Measurements from ENCODE around the gene IFI30.

IFI30 gene

DNA sequence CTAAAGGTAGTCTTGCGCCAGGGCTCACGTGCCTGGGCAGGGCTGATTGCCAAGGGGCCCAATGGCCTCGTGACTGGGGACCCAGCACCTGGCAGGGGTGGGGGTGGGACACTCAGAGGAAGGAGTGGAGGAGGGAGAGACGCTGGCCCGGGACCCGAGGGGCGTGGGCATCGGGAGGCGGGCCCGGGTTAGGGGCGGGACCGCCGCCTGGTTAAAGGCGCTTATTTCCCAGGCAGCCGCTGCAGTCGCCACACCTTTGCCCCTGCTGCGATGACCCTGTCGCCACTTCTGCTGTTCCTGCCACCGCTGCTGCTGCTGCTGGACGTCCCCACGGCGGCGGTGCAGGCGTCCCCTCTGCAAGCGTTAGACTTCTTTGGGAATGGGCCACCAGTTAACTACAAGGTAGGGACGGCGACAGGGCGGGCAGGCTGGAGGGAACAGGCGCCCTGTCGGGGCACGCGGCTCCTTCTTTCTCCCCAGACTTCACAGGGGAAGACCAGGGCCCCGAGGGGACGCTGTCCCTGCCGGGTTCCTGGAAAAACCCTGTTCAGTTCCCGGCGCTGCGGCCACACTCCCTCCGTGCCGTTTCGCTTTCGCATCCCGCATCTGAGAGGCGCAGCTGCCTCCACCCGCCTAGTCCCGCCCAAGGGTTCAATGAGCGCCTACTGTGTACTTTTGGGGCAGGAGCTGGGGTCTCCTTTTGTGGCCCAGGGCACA is at the start of gene IFI30:
IFI30 (plus strand) TSS at position 242 of the 717 bp plus-strand sequence; CDS start at position 271, 29 bp downstream.
- peak; percentile 89 for DNase-seq (ENCODE audit: low spot score)

GRCh38 chr19:18123819-18124218 is 49.8 kb upstream of the IFI30 start:
- no peak for DNase-seq (ENCODE audit: low spot score)

- DNase-seq (ENCODE audit: low spot score) = no peak
These were observed 47.5 kb upstream of the IFI30 start for GRCh38 chr19:18126097-18126496.

GRCh38 chr19:18128044-18128443 is 45.6 kb upstream of the IFI30 start:
- no peak for DNase-seq (ENCODE audit: low spot score)

GRCh38 chr19:18128805-18129204 is 44.8 kb upstream of the IFI30 start:
- no peak for DNase-seq (ENCODE audit: low spot score)

DNA sequence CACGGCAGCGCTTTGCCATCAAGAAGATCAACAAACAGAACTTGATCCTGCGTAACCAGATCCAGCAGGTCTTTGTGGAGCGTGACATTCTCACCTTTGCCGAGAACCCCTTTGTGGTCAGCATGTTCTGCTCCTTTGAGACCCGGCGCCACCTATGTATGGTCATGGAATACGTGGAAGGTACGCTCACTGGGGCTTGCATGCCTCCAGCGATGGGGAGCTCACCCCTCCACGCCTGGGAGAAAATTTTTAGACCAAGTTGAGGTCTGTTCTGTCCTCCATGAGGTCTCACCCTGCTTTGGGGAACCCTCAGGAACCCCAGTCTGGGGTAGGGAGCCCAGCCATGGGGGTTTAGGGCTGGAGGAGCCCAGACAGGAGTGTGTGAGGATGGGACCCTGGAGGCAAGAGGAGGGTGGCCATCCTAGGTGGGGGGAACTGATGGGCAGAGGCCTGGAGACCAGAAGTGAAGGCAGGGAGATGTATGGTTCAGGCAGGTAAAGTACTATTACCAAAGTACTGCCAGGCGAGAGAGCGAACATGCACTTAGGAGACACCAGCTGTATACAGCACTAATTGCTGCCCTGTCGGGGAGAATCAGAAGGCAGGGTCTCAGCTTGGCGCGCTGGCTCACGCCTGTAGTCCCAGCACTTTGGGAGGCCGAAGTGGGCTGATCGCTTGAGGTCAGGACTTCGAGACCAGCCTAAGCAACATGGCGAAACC is 42.9 kb upstream of the IFI30 start:
- no peak for DNase-seq (ENCODE audit: low spot score)

- DNase-seq (ENCODE audit: low spot score) = no peak
These were observed 41.6 kb upstream of the IFI30 start for GRCh38 chr19:18131841-18132596.

GRCh38 chr19:18135712-18136584 is 37.7 kb upstream of the IFI30 start:
- DNase-seq (ENCODE audit: low spot score) = no peak

GRCh38 chr19:18137242-18137641 is 36.4 kb upstream of the IFI30 start:
- no peak for DNase-seq (ENCODE audit: low spot score)

GRCh38 chr19:18137657-18138339 is 35.8 kb upstream of the IFI30 start:
- DNase-seq (ENCODE audit: low spot score) = no peak

DNA sequence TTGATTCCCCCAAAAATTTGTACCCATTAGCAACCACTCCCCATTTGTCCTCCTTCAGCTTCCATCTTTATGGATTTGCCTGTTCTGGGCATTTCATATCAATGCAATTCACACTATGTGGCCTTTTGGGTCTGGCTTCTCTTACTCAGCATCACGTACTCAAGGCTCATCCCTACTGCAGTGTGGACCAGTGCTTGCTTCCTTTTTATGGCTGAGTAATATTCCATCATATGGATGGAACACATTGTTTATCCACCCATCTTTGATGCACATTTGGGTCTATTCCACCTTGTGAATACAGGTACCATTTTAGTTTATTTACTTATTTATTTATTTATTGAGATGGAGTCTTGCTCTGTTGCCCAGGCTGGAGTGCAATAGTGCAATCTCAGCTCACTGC is 33.1 kb upstream of the IFI30 start:
- no peak for DNase-seq (ENCODE audit: low spot score)

DNA sequence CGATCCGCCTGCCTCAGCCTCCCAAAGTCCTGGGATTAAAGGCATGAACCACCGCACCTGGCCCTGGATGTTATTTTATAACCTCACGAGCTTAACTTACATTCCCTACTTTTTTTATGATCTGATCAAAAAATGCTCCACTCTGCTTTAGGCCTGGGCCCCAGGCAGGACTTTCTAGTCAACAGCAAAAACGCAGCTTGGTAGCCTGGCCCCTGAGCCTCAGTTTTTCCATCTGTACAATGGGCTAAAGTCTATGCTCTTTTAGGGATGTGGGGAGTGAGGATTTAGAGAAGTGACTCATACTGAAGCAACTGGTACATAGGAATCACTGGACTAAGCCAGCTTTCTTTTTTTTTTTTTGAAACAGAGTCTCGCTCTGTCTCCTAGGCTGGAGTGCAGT is 32.6 kb upstream of the IFI30 start:
- no peak for DNase-seq (ENCODE audit: low spot score)

- DNase-seq (ENCODE audit: low spot score) = no peak
These were observed 29.7 kb upstream of the IFI30 start for GRCh38 chr19:18143902-18144301.

DNA sequence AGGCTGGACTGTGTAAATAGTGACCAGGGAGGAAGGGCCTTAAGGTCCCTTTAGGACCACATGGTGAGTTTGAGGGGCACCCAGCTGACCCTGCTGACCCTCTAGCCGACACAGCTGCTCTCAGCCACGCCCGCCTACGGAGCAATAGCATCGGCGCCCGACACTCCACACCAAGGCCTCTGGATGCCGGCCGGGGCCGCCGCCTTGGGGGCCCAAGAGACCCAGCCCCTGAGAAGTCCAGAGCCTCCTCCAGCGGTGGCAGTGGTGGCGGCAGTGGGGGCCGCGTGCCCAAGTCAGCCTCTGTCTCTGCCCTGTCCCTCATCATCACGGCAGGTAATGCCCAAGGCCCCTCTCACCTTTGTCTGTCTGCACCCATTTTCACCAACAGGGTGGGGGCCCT is 29.3 kb upstream of the IFI30 start:
- no peak for DNase-seq (ENCODE audit: low spot score)

DNA sequence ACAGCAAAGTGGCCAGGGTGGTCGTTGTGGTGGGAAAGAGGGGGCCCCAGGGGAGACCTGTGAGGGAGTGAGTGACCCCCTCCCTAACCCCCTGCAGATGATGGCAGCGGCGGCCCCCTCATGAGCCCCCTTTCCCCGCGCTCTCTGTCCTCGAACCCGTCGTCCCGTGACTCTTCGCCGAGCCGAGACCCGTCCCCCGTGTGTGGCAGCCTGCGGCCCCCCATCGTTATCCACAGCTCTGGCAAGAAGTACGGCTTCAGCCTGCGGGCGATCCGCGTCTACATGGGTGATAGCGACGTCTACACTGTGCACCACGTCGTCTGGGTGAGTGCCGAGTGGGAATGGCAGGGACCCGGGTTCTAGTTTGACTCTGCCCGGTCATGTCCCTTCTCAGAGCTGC is 28.7 kb upstream of the IFI30 start:
- DNase-seq (ENCODE audit: low spot score) = no peak

DNA sequence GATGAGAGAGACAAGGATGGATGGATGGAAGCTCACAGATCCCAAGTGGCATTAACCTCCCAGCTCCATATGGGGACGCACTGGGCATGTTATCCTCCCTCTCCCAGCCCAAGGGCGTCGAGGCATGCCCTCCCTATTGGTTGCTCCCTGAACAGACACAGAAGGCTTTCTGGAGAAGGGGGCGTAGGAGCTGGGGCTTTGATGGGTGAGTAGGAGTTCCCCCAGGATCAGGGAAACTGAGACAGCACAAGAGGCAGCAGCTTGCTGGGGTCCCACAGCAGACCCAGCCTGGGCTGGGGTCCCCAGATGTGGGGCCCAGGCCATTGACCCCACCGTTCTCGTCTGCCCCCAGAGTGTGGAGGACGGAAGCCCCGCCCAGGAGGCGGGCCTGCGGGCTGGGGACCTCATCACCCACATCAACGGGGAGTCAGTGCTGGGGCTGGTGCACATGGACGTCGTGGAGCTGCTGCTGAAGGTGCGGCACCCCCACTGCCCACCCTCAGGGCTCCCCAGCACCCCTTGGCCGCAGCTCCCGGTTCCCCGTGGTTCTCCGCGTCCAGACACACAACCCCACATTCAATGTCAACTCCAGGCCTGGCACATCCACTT is 28.1 kb upstream of the IFI30 start:
- DNase-seq (ENCODE audit: low spot score) = no peak

- no peak for DNase-seq (ENCODE audit: low spot score)
These were observed 26.2 kb upstream of the IFI30 start for GRCh38 chr19:18147396-18147795.

DNA sequence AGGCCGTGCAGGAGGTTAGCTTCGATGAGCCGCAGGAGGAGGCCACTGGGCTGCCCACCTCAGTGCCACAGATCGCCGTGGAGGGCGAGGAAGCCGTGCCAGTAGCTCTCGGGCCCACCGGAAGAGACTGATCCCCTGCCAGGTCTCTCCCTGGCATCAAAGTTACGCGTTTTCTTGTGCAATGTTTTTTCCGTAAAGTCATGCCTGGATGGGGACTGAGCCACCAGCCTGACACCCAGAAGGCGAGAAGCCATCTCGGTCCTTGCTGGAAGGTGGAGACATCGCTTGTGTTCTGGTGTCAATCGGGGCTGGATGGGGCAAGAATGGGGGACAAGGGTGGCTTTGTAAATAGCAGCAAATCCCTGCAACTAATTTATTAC is 24.0 kb upstream of the IFI30 start:
- no peak for DNase-seq (ENCODE audit: low spot score)

DNA sequence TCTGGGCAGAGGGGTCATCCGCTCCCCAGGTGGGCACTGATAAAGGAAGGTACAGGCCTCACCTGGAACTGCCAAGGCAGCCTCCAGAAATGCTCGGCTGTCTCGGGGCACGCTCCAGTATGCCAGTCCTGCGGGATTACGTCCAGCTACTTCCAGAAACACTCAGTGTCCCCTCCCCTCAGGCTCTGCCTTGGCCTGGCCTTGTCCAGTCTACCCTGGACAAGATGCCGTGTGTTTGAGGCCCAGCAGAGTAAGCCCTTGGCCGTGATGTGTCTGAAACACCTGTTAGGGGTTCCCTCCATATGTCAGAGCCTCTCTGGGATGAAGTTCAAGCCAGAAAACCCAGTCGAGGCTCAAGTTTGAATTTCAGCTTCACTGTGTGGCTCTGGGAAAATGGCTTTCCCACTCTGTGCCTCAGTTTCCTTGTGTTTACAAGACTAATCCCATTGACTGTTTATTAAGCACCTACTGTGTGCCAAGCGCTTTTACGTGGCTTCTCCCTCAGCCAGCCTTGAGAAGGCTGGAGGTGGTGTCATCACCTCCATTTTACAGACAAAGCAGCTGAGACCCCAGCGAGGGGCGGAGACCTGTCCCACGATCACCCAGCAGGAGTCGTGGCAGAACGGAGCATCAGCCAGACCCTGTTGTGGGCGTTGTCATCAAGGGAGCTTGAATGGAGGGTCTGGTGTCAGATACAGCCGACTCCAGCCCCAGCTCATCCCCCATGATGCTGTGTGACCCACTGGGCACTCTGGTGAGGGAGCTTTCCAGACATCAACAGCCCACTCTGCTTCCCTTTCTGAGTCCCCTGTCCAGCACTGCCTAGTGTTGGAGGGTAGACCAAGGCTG is 22.6 kb upstream of the IFI30 start:
- DNase-seq (ENCODE audit: low spot score) = no peak

- peak; percentile 95 for DNase-seq (ENCODE audit: low spot score)
These were observed 21.2 kb upstream of the IFI30 start for GRCh38 chr19:18152442-18152816.
